ENCODE measurements around the gene PLXNA4.

- TF ChIP-seq POLR2AphosphoS5 (IDR thresholded peaks at IDR 0.05; ENCODE audit: low read depth) (no peak), CTCF (conservative IDR thresholded peaks at IDR 0.05; ENCODE audit: low read depth in 2 of 2) (no peak), EZH2phosphoT487 (IDR thresholded peaks at IDR 0.05; ENCODE audit: unreplicated experiment) (no peak), EZH2 (IDR thresholded peaks at IDR 0.05; ENCODE audit: low read depth, unreplicated experiment) (no peak), JUNB (IDR thresholded peaks at IDR 0.05; ENCODE audit: unreplicated experiment) (no peak), REST (IDR thresholded peaks at IDR 0.05; ENCODE audit: unreplicated experiment) (no peak), ETS1 (IDR thresholded peaks at IDR 0.05) (no peak), NANOG (IDR thresholded peaks at IDR 0.05; ENCODE audit: borderline replicate concordance) (no peak), CREB1 (CRISPR knock-in tag; IDR thresholded peaks at IDR 0.05; ENCODE audit: low read depth) (no peak), ZNF462 (CRISPR knock-in tag; IDR thresholded peaks at IDR 0.05) (no peak), STAT1 (IDR thresholded peaks at IDR 0.05; ENCODE audit: unreplicated experiment) (no peak), ZNF331 (CRISPR knock-in tag; IDR thresholded peaks at IDR 0.05; ENCODE audit: low read depth) (no peak)
Measured at GRCh38 chr7:132463922-132464321, 112.3 kb downstream of the PLXNA4 start.

All from GM23338 (cell line).